GM20000 (cell line): ENCODE results near the gene RSPH3.

Experiments
- DNase-seq: peaks from one replicate; pipeline ENCODE4 v3.0.0; 2012; ENCODE audit warnings: low spot score
- TF ChIP-seq, protein P1 (sequence below): IDR thresholded peaks from 2 replicates; pipeline ENCODE4 v1.5.1; 2012; ENCODE audit warnings: mild to moderate bottlenecking, control low read depth; ENCODE audit errors: extremely low read depth, missing control alignments

Gene RSPH3

DNA sequence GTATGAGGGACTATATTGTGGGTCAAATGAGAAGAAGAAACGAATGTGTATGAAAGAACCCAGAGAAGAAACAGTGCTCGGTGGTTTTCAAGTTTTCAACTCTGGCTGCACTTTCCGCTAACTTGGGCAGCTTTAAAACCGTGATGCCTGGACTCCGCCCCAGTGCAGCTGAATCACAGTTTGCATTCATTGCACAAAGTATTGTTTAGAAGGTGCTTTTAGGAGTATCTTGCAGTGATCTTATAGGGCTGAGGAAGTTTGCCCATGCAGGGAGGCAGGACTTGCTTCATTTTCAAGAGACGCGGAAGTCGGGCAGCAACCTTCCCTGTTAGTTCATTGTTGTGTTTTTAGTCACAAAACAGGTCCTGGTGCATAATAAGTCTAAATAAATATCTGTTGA is 52.7 kb downstream of the RSPH3 start:
- TF ChIP-seq, protein P1, sequence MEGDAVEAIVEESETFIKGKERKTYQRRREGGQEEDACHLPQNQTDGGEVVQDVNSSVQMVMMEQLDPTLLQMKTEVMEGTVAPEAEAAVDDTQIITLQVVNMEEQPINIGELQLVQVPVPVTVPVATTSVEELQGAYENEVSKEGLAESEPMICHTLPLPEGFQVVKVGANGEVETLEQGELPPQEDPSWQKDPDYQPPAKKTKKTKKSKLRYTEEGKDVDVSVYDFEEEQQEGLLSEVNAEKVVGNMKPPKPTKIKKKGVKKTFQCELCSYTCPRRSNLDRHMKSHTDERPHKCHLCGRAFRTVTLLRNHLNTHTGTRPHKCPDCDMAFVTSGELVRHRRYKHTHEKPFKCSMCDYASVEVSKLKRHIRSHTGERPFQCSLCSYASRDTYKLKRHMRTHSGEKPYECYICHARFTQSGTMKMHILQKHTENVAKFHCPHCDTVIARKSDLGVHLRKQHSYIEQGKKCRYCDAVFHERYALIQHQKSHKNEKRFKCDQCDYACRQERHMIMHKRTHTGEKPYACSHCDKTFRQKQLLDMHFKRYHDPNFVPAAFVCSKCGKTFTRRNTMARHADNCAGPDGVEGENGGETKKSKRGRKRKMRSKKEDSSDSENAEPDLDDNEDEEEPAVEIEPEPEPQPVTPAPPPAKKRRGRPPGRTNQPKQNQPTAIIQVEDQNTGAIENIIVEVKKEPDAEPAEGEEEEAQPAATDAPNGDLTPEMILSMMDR = no peak
- DNase-seq = no peak

DNA sequence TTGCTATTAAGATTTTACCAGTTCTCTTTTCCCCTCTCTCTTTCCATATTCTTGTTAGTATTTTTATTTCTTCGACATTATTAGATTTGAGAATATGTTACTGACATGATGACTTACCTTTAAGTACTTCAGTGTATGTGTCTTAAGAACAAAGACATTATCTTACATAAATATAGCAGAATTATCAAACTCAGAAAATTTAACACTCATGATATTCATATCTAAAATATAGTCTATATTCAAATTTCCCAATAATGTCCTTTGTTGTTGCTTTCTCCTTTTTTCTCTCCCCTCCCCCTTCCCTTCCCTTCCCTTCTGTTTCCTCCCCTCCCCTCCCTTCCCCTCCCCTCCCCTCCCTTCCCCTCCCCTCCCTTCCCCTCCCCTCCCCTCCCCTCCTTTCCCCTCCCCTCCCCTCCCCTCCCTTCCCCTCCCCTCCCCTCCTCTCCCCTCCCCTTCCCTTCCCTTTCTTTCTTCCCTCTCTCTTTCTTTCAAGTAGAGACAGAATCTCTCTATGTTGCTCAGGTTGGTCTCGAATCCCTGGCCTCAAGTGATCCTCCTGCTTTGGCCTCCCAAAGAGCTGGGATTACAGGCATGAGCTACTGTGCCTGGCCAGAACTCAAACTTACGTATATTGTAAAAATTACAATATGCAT is 56.5 kb downstream of the RSPH3 start:
- TF ChIP-seq, protein P1 = no peak
- DNase-seq = no peak

GRCh38 chr6:158942349-158942748 is 57.7 kb downstream of the RSPH3 start:
- TF ChIP-seq, protein P1 = no peak
- DNase-seq = no peak

- DNase-seq = no peak
- TF ChIP-seq, protein P1 = no peak
Measured at GRCh38 chr6:158941246-158941645, 58.8 kb downstream of the RSPH3 start.

DNA sequence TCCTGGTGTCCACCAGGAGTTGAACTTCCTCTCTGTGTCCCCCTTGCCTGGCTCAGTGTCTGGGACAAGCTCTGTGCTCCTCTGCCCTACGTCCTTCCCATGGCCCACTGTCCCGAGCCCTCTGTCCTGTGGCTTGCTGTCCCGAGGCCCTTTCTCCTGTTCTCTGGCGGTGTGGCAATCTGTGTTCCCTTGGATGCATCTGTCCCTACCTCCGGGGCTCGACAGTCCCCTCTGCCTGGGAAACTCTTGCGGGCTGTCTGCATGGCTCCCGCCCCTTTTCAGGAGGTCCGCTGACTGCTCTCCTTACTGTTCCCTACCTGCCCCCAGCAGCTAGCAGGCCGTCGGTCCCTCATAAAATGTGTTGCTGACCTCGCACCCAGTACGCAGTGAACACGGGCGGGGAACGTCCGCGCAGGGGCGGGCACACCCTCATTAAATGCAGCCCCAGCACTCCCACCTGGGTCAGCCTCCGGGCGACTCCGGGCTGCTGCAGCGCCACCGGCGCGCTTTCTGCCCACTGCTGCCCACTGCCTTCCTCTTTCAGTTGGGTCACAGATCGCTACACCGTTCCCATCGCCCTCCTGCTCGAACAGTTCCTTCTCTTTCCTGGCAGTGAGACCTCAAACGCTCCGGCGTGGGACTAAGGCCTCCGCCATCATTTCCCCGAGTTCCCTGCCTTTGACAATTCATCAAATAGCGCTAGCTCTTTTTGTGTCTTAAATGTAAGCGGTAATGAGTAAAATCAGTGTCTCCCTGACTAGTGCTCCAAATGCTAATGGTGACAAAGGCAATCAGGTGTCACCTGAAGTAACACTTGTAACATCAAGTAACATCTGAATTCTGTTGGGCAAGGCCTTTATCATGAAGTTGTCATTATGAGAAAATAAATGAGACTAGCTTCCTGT is 60.5 kb downstream of the RSPH3 start:
- no peak for DNase-seq
- TF ChIP-seq, protein P1 = no peak

DNA sequence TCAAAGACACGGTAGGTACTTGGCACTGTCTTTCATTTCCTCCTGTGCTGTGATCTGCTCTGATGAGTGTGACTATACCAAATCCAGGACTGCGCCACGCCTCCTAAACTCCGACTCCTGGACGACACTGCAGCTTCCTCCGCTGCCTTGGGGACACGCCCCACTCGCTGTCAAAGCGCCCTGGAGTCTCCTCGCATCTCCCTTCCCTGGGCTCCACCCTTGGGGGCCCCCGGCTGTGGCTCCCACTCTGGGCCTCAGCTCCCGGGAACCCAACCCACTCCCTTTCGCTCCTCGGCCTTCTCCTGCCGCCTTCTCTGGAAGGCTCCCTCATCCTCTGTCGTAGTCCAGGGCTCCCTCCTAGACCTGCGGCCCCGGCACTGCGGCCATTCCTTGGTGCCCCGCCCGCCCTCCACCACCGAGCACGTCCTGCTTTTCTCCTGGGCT is 61.2 kb downstream of the RSPH3 start:
- DNase-seq = no peak
- TF ChIP-seq, protein P1 = no peak

DNA sequence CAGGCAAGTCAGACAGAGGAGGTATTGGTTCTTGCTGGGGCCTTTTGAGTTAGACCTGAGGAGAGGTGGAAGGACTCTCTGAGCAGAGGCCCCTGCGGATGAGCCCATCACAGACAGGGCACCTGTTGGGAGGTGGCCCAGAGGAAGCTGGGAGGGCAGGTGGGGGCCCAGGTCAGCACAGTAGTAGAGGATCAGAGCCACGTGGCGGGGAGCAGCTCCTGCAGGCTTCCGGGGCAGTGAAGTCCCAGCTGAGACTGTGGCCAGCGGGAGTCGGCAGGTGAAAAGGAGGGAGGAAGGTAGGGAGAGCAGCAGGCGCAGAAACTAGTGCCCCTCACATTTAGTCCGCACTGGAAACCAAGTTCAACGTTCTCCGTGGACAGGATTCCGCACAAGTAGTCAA is 61.8 kb downstream of the RSPH3 start:
- no peak for DNase-seq
- TF ChIP-seq, protein P1 = no peak
